Endothelial cell of umbilical vein (primary cell): ENCODE results near the gene MBD1. TPM values are rescaled to one million over a fixed set of nuclear protein-coding genes. Genes with fewer than 3 reads are reported as not detected.

Source experiments
- BruUV-seq: library from RNA; stranded (reverse); fragments of 400-500 nt; replicated peaks from 2 replicates; lab custom pipeline; 2021; lab: Mats Ljungman, UMichigan
- CTCF ChIA-PET: fragments of 300-600, 350-600 bp; sonication (Branson Sonifier 250); formaldehyde crosslinking; loops from one replicate; lab custom pipeline; 2021; ENCODE audit warnings: antibody characterized with exemption, inconsistent platforms; lab: Charles Lee
- POLR2A ChIA-PET: fragments of 300-600, 350-600 bp; sonication (Branson Sonifier 250); formaldehyde crosslinking; loops from one replicate; lab custom pipeline; 2021; ENCODE audit warnings: antibody characterized with exemption, inconsistent platforms; lab: Charles Lee
- DNase-seq: peaks from one replicate; pipeline ENCODE4 v3.0.0-alpha.2; 2011; ENCODE audit warnings: low read depth, low spot score
- FAIRE-seq: peaks from 2 replicates; lab custom pipeline; 2011; peaks lifted over from hg19 to GRCh38; lab: Jason Lieb, UNC
- H2AFZ ChIP-seq: 2 replicates; pipeline ENCODE4 v1.6.0; 2012; ENCODE audit warnings: low read depth, low read length, control low read depth, inconsistent platforms
- H3K27ac ChIP-seq: 2 replicates; pipeline ENCODE4 v1.5.1; 2011; ENCODE audit warnings: low read depth, mild to moderate bottlenecking, control low read depth, low read length, moderate library complexity; ENCODE audit not compliant: insufficient read depth
- H3K27me3 ChIP-seq, 2 experiments: 2 replicates each; pipeline versions ENCODE4 v1.6.0 to v1.6.1; 2011; ENCODE audit warnings: low read length in 2 of 2, mixed read lengths in 1 of 2; ENCODE audit not compliant: control insufficient read depth in 2 of 2, insufficient read depth in 2 of 2
- H3K36me3 ChIP-seq, 2 experiments: 2 replicates in 1 of 2; 3 replicates in 1 of 2; pipeline ENCODE4 v1.5.1; 2011; ENCODE audit warnings: low read length in 2 of 2, mild to moderate bottlenecking in 1 of 2, moderate library complexity in 1 of 2; ENCODE audit not compliant: control insufficient read depth in 2 of 2, insufficient read depth in 2 of 2; ENCODE audit errors: extremely low read depth in 1 of 2
- H3K4me1 ChIP-seq: 3 replicates; pipeline ENCODE4 v1.5.1; 2011; ENCODE audit warnings: mild to moderate bottlenecking, low read length; ENCODE audit not compliant: control insufficient read depth, insufficient read depth; ENCODE audit errors: extremely low read depth
- H3K4me2 ChIP-seq: 2 replicates; pipeline ENCODE4 v1.6.1; 2011; ENCODE audit warnings: low read length, control low read depth, mixed read lengths; ENCODE audit not compliant: insufficient read depth
- H3K4me3 ChIP-seq, 3 experiments: fragments of 200-600 bp in 1 of 3; sonication (generic), shearing (Covaris generic) in 1 of 3; replicated peaks in 1 of 3; 2 replicates each; pipeline ENCODE4 v1.5.1; 2011 to 2016; ENCODE audit warnings: control low read depth in 3 of 3, low read length in 3 of 3, mild to moderate bottlenecking in 2 of 3, inconsistent platforms in 1 of 3, low read depth in 1 of 3, moderate library complexity in 1 of 3; ENCODE audit not compliant: insufficient read depth in 1 of 3
- H3K79me2 ChIP-seq: 2 replicates; pipeline ENCODE4 v1.6.0; 2012; ENCODE audit warnings: low read length, inconsistent platforms; ENCODE audit not compliant: control insufficient read depth, insufficient read depth
- H3K9ac ChIP-seq: replicated peaks from 2 replicates; pipeline ENCODE3; 2011; ENCODE audit warnings: low read length, control low read depth; ENCODE audit not compliant: insufficient read depth; ENCODE audit errors: extremely low read depth
- H3K9me1 ChIP-seq: replicated peaks from 3 replicates; pipeline ENCODE4 v1.6.0; 2011; ENCODE audit warnings: mild to moderate bottlenecking, low read length; ENCODE audit not compliant: control insufficient read depth, insufficient read depth; ENCODE audit errors: extremely low read depth
- H3K9me3 ChIP-seq: replicated peaks from 2 replicates; pipeline ENCODE4 v1.5.1; 2012; ENCODE audit warnings: low read length, inconsistent platforms; ENCODE audit not compliant: control insufficient read depth, insufficient read depth
- H4K20me1 ChIP-seq: replicated peaks from 2 replicates; pipeline ENCODE3; 2011; ENCODE audit warnings: mild to moderate bottlenecking, low read length; ENCODE audit not compliant: control insufficient read depth, insufficient read depth; ENCODE audit errors: extremely low read depth
- EZH2 ChIP-seq: IDR thresholded peaks from 2 replicates; pipeline ENCODE4 v1.6.1; 2012; ENCODE audit warnings: borderline replicate concordance, low read depth, mild to moderate bottlenecking, moderate library complexity, low read length, inconsistent platforms; ENCODE audit not compliant: severe bottlenecking
- FOS ChIP-seq: IDR thresholded peaks from 2 replicates; pipeline ENCODE4 v1.6.1; 2011; ENCODE audit warnings: mild to moderate bottlenecking, low read length, moderate library complexity, borderline replicate concordance; ENCODE audit not compliant: insufficient read depth
- GATA2 ChIP-seq: IDR thresholded peaks from 2 replicates; pipeline ENCODE4 v1.7.0; 2011; ENCODE audit warnings: low read depth, mild to moderate bottlenecking, moderate library complexity, mixed read lengths, low read length; ENCODE audit not compliant: insufficient read length, insufficient read depth
- JUN ChIP-seq: IDR thresholded peaks from 2 replicates; pipeline ENCODE4 v1.6.1; 2011; ENCODE audit warnings: borderline replicate concordance, low read depth; ENCODE audit not compliant: insufficient read length, insufficient read depth
- MYC ChIP-seq: IDR thresholded peaks from one replicate; pipeline ENCODE4 v1.6.1; 2011; ENCODE audit warnings: mild to moderate bottlenecking, low read depth, low read length
- POLR2A ChIP-seq: IDR thresholded peaks from 2 replicates; pipeline ENCODE4 v1.6.1; 2012; ENCODE audit warnings: low read depth, mild to moderate bottlenecking, control low read depth, low read length
- POLR2AphosphoS5 ChIP-seq: IDR thresholded peaks from 2 replicates; pipeline ENCODE4 v1.6.1; 2012; ENCODE audit warnings: low read depth, mild to moderate bottlenecking, control low read depth, low read length, moderate library complexity; ENCODE audit not compliant: insufficient read depth
- dilution Hi-C: fragments of 300-500 bp; cut with MboI; formaldehyde crosslinking; loops from one replicate; pipeline ENCODE4 v1.15.0; 2019; ENCODE audit warnings: low sequenced_read_pairs; ENCODE audit not compliant: extremely low pct_ligation_motif_present
- intact Hi-C: fragments of 100-400 bp; cut with micrococcal nuclease; formaldehyde crosslinking; loops from one replicate; pipeline ENCODE4 v1.10.0; 2022
- polyA plus RNA-seq, 4 experiments: library from polyadenylated mRNA; depleted of rRNA in 3 of 4; stranded (reverse) in 3 of 4; unstranded in 1 of 4; fragments of >200 nt; gene quantifications; 2 replicates each; pipeline versions ENCODE4 v1.2.1 to v1.2.3, GENCODE V29; 2011 to 2012; ENCODE audit warnings: missing spikeins in 1 of 4
- total RNA-seq: library from RNA; stranded (reverse); gene quantifications from 2 replicates; pipeline ENCODE4 v1.2.3, GENCODE V29; 2021
- TF ChIP-seq, protein P1 (sequence below), 2 donors: IDR thresholded peaks; 1 replicate in 1 of 2; 2 replicates in 1 of 2; pipeline ENCODE4 v1.5.1; 2011; ENCODE audit warnings: low read length in 2 of 2, mild to moderate bottlenecking in 2 of 2, moderate library complexity in 2 of 2, control low read depth in 1 of 2, inconsistent platforms in 1 of 2, low read depth in 1 of 2; ENCODE audit not compliant: insufficient read depth in 1 of 2; ENCODE audit errors: extremely low read depth in 1 of 2
- TF ChIP-seq, protein P2 (sequence below): IDR thresholded peaks from 2 replicates; pipeline ENCODE4 v1.6.1; 2011; ENCODE audit not compliant: insufficient read depth, insufficient read length

MBD1 gene
- total and polyA plus RNA-seq, 2 donors (not counting 3 experiments of a cell fraction or from before 2014, with no cell fraction given) = 57.2 to 77.5 TPM

DNA sequence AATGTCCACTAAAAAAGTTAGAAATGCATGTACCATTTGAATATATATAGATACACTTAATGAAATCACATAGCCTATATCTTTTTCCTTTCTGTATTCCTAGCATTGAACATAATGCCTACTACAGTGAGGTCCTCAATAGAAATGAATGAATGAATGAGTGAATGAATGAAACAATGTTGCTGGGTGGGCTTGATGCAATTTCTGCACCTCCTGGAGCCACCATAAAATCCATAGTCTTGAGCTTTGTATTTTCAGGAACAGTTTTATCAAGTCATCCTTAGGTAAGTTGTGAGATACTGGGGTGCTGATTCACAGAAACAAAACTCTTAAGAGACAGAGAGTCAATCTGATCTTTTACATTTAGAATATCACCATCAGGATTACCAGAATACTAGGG, 18.3 kb downstream of the MBD1 start:
- no peaks in the 10 kb centered on the region for H3K36me3 ChIP-seq
- no peaks in the 10 kb centered on the region for H4K20me1 ChIP-seq
- H3K79me2 ChIP-seq = no peaks in the 10 kb centered on the region
- no peaks in the 10 kb centered on the region for H3K9me1 ChIP-seq
- H3K4me3 ChIP-seq = no peak overlapping the region
- no peaks in the 10 kb centered on the region for H3K9me3 ChIP-seq
- H3K27ac ChIP-seq = no peak overlapping the region
- intact Hi-C loops (no loop called here), dilution Hi-C loops (no loop called here)
- H3K27me3 ChIP-seq = peaks cover 1 to 18% of the 10 kb centered on the region in 2 experiments
- TF ChIP-seq, protein P1, sequence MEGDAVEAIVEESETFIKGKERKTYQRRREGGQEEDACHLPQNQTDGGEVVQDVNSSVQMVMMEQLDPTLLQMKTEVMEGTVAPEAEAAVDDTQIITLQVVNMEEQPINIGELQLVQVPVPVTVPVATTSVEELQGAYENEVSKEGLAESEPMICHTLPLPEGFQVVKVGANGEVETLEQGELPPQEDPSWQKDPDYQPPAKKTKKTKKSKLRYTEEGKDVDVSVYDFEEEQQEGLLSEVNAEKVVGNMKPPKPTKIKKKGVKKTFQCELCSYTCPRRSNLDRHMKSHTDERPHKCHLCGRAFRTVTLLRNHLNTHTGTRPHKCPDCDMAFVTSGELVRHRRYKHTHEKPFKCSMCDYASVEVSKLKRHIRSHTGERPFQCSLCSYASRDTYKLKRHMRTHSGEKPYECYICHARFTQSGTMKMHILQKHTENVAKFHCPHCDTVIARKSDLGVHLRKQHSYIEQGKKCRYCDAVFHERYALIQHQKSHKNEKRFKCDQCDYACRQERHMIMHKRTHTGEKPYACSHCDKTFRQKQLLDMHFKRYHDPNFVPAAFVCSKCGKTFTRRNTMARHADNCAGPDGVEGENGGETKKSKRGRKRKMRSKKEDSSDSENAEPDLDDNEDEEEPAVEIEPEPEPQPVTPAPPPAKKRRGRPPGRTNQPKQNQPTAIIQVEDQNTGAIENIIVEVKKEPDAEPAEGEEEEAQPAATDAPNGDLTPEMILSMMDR (IDR thresholded peaks at IDR 0.05; ENCODE audit: extremely low read depth in 1 of 2, insufficient read depth in 1 of 2, low read depth in 1 of 2, low read length in 2 of 2) = no peak
- TF ChIP-seq MYC (no peak), FOS (no peak), POLR2A (no peak), POLR2AphosphoS5 (no peak), GATA2 (no peak), EZH2 (no peak), JUN (no peak)
- TF ChIP-seq, protein P2, sequence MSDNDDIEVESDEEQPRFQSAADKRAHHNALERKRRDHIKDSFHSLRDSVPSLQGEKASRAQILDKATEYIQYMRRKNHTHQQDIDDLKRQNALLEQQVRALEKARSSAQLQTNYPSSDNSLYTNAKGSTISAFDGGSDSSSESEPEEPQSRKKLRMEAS = no peak
- BruUV-seq = no TSS peak
- no peak overlapping the region for H3K4me2 ChIP-seq
- no peak overlapping the region for H2AFZ ChIP-seq
- peaks cover 8% of the 10 kb centered on the region for H3K4me1 ChIP-seq
- CTCF ChIA-PET = no interaction called here
- FAIRE-seq = no peak
- no peak overlapping the region for H3K9ac ChIP-seq
- POLR2A ChIA-PET = no interaction called here
- no peak for DNase-seq
